ENCODE data around the gene ADO.

GRCh38 chr10:62816076-62816330 lies 11.5 kb downstream of the ADO start:
- no peak for TF ChIP-seq CTCF (IDR thresholded peaks at IDR 0.05)
- TF ChIP-seq POLR2A (IDR thresholded peaks at IDR 0.05), result no peak

Data from testis (tissue), 2 donors.